ENCODE measurements around the gene UBC.
A peak's percentile ranks its signal among the peaks of the same experiment; 100 is the strongest.

UBC gene

GRCh38 chr12:124861898-124862676 lies 52.4 kb downstream of the UBC start:
- peak overlapping the region; percentile 81 for H3K4me3 ChIP-seq (ENCODE audit: low read depth, low read length)
- no peak for DNase-seq (ENCODE audit: low read depth)
- TF ChIP-seq CTCF (IDR thresholded peaks at IDR 0.05; ENCODE audit: control insufficient read depth, extremely low read depth, insufficient read depth), result no peak

Data from LNCaP clone FGC (cell line).